Glomerular endothelial cell (primary cell): ENCODE measurements around the gene ANKRD44. TPM values are rescaled to one million over a fixed set of nuclear protein-coding genes. Genes with fewer than 3 reads are reported as not detected.

ENCODE experiments used
- DNase-seq: peaks from one replicate; pipeline ENCODE4 v3.0.0-alpha.2; 2011; ENCODE audit warnings: low read depth, low spot score; ENCODE audit errors: extremely low read depth
- total RNA-seq: library from RNA; depleted of rRNA; stranded (reverse); fragments of >200 nt; gene quantifications from 2 replicates; pipeline ENCODE4 v1.2.3, GENCODE V29; 2015

The ANKRD44 gene
- total RNA-seq, 1 donor from 2014 or later, result 11.6 TPM

DNA sequence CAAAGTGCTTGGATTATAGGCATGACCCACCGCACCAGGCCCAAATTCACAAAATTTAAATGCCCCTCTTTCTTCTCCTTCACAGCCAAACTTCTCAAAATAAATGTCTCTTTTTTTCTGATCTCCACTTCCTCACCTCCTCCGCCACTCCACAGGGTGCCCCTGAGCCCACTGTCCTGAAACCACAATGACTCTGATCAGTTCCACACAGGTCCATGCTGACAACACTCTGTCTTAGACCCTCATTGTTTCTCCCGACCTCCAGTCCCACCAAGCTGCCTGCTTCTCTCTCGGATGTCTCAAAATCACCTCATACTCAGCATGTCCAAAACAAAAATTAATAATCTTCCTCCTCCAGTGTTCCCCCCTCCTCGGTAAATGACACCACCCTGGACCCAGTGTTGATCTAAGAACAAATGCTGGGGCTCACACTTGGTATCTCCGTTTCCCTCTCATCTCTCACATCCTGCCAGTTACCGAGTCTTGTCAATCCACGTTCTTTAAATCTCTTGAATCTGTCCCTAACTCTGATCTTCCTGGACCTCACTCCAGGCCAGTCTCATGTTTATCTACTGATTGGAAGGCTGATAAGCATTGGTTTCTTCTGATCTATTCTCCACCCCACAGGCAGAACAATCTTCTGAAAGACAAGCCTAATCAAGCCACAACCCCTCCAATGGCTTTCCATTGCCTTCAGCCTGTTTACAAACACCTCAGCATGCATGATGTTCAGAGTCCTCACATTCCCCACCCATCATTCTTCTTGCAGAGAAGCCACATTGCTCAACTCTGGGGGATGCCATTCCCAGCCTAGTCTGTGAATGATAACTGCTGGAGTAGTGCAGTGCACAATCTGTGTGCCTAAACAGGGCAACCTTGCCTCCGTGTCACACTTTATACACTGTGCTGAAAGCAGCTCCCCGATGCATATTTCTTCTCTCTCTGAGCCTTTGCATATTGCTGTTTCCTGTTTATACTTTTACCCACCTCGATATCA lies 12.4 kb upstream of the ANKRD44 start:
- DNase-seq, result no peak

DNA sequence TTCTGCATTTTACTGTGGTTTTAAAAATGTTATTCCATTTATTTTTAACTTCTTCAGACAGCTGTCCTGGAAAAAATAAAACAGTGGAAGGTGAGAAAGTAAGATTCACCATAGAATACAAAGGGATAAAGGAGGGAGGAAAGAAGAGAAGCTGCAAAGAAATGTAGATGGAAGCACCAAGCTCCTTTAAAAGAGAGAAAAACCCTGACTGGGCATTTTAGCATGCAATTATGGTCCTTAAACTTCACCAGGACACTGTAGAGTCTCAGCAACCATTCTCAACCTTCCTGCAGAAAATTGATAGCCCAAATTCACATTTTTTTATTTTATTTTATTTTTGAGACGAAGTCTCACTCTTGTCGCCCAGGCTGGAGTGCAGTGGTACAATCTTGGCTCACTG lies 11.6 kb upstream of the ANKRD44 start:
- DNase-seq, result no peak

DNA sequence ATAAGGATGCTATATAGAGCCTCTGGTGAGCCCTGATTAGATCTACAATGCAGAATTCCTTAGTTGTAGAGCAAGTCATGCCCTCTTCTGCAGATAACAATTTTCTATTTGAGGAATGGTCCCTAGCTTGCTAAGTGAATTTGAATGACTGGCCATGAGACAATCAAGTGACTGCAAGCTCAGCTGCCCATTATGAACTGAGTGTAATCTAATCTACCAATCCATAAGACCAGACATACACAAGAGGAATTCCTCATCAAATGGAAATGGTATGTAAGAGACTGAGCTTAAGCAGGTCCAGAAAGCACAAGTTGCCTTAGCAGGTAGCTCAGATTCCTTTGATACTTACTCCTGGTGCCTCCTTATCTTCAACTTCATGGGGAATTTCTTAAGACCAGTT lies 4.8 kb upstream of the ANKRD44 start:
- DNase-seq, result no peak

DNA sequence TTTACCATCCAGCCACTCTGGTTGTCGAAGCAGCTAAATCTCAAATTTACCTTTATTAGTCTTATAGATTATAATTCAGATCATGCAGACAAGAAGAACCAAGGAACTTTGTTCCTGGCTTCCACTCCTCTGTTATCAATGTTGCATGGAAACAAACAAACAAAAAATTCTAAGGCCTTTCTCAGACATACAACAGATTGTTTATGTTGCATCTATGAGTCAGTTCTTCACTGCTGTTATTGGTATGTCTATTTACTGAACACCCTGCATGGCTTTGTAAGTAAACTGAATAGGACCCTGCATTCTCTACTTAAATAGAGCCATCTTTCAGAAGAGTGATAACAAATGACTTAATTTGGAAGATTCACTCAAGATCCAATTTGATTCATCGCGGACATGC lies 1.6 kb upstream of the ANKRD44 start:
- DNase-seq, result no peak

DNA sequence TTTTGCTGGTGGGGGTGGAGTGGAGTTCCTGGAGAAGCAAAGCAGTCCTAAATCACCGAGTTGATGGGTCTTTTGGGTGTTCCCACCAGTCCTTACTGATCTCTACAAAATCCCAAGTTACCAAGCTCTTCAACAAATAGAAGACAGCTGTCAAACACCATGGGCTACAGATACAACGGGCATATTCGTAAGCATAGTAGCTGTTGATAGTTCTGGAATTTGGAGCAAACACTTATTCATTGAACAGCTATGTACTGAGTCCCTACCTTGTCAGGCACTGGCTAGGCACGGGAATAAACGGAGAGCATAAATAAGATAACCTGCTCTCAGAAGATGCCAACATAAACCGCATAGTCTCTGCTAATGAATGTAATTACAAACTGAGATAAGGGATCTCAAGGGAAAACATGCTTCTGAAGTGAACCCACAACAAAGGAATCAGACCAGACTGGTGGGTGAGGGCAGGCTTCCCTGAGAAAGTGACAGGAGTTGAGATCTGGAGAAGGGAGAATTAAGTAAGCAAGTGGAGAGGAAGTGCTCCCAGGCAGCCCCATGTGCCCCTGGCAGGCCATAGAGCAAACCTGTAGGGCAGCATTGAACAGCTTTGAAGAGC lies 947 bp upstream of the ANKRD44 start:
- no peak for DNase-seq

DNA sequence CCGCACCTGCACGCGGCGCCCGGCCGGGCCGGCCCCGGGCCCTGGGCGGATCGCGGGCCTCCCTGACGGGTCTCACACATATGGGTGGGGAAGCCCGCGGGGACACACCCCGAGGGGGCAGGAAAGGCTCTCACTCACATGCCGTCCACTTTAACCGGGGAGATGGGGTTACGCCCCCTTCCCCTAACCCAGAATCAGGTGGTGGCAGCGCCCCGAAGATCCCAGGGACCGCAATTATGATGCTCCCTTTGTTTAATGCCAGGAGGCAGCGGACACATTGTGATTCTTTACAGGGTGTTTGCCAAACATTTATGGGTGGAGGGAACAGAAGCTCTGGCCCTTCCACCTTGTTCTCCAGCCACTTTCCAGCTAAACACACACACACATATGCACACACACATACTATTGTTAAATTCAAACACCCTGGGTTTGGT lies 424 bp upstream of the ANKRD44 start:
- DNase-seq, result no peak

DNA sequence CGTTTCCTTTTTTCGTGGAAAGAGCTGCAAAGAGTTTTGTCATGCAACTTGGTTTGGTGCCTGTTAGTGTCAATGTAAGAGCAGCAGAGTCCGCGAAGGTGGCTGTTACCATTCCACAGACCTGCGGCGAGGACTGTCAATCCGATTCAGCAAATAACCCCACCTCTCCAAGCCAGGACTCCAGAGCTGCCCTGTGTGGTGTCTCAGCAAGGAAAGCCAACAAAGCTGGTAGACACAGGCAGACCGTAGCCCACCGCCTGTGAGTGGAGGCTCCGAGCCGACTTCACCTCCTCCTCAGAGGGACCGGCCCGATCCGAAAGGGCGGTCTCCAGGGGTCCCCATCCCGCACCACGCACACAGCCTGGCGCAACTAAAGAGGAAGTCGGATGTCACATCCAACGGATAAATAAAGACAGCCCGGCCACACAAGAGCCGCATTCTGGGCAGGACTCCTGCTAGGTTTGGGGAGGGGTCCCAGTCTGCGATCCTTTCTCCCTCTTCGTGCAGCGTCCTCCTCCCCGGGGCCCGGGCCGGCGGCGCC lies 819 bp downstream of the ANKRD44 start:
- DNase-seq, result no peak

DNA sequence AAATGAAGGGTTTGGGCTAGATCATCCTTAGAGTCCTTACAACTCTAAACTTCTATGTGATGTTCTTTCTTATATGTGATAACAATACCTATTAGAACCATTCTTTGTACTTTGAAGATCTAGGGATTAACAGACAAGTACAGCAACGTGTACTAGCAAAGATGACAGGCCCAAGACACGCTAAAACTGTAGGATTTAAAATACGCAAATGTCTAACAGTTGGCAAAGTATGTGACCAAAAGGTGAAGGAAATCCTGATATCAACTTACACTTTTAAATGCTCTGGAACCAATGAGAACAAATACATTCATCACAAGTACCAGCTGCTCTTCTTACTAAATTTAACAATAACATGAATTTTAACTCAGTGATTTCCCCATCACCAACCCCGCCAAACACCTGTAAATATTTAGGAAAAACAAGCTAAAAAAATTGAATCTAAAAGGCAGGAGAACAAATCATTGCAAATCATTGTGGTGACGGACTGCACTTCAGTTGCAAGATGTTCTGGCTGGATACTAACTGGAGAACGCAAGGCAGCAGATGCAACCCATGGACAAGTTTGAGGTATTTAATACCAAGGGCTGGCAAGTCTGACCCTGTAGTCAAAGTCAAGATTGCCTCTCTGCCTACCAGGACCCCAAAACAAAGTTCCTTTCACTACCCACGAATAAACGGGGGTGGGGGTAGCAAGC lies 1.4 kb downstream of the ANKRD44 start:
- no peak for DNase-seq

DNA sequence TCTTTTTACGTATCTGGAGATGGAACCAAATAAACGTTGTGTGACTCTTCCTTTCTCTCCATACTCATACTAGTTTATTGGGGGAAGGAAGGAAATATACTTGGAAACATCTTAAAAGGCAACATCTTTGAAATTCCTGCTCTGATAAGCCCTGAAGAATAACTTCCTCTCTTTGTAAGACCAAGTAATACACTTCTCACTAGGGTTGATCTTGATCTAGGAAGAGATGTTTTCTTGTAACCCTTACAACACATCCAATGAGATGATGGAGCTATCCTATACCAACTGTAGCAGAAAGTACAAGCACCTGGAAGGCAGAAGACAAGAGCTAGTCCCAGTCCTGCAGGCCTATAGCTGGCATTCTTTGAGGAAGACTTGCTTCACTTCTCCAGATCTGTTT lies 2.0 kb downstream of the ANKRD44 start:
- no peak for DNase-seq

DNA sequence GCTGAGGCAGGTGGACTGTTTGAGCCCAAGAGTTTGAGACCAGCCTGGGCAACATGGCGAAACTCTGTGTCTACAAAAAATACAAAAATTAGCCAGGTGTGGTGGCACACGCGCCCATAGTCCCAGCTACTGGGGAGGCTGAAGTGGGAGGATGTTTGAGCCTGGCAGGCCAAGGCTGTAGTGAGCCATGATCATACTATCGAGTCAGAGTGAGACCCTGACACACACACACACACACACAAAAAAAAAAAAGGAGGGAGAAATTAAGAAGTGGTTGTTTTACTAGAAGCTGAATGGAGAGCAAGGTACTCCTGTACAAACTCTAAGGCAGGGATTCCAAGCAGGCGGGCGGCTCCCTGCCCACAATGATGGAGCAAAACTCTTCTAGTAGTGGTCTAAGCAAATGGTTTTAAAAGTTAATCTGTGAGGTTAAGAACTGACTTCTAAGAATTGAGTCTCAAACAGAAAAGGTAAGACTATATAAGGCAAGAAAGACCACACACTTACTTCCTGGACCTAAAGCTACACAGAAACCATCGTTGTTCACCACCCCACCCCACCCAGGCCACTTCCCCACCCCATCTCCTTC lies 2.6 kb downstream of the ANKRD44 start:
- no peak for DNase-seq

DNA sequence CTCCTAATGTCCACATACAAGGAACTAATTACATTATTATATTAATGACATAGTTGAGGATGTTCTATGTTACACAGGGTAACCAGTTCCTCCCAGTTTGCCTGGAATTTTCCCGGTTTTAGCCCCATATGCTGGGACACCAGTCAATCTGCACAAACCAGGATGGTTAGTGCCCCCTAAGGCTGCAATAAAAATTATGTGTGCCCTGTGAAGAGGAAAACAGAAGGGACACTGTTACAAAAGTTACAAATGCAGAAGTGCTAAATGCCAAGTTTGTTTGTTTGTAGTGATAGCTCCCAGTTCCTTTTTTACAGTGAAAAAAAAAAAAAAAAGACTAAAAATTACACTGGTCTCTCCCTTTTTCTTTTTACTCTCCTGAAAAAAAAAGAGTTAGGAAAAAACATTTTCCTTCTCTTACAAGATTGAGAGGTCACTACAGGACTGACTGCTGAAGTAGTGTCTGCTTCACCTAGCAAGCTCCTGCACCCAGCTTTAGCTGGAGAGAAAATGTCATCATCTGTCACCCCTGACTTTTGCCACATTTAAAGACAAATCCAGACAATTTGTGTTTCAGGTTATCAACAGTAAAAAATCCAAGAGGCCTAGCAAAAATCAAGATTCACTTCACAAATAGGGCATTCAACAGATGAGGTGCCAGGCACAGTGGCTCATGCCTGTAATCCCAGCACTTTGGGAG lies 3.2 kb downstream of the ANKRD44 start:
- no peak for DNase-seq

DNA sequence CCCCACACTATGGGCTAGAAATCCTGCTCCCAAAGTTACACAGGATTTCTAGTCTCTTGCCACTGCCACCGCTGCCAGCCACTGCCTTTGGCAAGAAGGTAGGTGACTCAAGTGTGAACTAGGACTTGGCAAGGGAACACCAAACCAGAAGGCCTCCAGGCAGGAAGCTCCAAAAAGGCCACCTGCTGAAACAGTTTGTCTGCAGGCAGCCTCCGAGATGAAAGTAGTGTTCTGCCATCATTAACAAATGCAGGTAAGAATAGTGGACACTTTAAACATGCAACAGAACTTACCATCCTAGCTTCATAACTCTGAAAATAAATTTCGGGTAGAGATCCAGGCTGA lies 3.9 kb downstream of the ANKRD44 start:
- DNase-seq, result no peak

DNA sequence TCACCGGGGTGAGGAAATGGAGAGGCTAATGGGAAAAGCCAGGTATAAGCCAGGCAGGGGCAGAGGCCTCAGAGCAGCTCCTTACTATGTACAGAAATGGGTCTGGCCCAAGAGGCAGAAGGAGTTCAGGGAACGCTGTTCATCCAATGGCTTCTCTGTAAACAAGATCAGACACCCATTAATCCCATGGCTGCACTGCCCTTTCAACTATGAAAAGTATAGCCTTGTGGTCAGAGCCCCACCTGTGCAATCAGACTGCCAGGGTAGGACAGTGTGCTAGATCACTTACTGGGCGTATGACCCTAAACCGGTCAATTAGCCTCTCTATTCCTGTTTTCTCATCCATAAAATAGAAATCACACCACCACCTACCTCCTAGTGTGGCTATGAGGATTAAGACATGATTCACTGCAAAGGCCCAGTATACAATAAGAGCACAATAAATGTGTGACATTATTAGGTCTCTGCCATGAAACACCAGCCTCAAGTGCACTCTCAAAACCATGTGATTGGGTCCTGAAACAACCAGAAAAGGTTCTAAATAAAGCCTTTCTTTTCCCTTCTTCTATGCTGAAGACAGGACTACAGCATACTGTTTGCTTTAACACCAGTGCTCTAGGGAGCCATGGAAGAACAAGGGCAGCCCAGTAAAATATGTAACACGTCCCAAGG lies 4.4 kb downstream of the ANKRD44 start:
- DNase-seq, result no peak

DNA sequence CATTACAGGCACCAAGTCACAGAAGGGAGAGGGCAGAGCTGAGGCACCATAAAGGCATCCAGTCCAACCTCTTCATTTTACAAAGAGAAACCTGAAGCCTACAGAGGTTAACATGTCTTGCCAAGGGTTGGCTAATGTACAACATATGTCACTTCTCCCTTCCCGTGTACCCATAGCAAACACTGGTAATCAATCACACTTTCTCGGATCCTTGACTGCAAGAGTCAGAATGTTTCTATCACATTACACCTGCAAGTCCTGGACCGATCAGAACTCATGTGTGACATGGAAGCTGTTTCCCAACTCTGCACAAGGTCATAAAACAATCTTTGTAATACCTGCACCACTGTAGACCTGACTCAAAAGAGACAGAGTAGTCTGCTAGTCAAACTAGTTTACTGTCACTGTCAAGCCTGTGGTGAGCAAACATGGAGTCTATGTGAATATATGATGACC lies 6.0 kb downstream of the ANKRD44 start:
- DNase-seq, result no peak

DNA sequence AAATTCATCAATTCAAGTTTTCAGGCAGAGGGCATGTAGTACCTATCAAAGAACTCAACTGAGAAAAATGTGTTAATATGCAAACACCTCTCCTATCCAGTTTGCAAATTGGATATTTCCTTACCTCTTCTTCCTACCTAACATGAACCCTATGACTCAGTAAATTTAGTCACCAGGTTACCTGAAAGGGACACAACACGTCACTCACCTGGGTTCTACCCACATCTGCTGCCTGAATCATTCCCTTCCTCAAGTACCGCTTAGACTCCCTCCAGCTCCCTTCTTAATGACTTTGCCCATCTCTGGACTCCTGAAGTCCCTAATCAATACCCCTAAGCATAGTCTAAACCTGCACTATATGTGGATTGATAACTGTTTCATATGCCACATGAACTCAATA lies 10.4 kb downstream of the ANKRD44 start:
- no peak for DNase-seq

DNA sequence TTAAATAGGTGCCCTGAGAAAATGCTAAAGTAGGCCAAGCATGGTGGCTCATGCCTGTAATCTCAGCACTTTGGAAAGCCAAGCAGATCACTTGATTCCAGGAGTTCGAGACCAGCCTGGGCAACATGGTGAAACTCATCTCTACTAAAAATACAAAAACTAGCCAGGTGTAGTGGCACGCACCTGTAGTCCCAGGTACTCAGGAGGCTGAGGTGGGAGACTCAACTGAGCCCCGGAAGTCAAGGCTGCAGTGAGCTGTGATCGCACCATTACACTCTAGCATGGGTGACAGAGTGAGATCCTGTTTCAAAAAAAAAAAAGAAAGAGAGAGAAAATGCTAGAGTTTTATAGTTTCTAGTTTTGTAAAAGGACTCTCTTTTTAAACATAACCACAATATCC lies 12.0 kb downstream of the ANKRD44 start:
- no peak for DNase-seq

DNA sequence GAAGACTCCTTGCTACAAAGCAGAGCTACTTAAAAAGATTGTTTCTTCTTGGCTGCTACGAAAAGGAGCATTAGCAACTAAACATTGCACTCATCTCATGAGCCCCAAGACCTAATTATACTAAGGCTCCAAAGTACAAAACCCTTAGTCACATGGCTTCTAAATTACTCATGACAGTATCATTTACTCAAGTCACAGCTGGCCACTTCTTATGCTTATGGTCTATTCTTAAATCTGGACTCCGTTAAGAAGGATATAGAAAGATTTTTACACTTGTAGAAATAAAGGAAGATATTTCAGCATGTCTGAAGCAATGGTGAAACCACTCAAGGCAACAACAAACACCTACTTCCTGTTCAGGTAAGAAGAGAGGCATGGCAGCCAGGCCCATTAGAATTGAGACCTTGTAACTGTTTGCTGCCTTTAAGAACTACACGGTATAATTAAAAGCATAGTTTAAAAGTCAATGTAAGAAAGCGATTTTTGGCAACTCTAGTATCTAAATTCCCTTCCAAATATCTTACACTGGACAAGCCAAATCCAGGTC lies 12.7 kb downstream of the ANKRD44 start:
- DNase-seq, result no peak

DNA sequence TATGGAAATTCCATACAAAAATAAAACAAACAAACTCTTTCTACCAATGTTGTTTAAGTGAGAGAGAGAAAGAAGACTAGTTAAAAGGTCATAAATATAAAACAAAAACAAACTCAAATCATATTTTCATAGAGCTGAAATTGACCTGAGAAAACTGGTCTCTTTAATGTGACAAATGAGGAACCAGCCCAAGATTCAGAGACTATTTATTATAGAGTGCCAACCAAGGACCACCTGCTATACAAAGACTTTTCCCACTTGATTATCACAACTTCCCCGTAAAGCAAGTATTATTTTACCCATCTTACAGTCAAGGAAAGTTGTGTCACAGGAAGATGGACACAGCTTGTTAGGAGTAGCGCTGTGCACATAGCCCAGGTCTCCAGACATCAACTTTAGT lies 13.3 kb downstream of the ANKRD44 start:
- no peak for DNase-seq

DNA sequence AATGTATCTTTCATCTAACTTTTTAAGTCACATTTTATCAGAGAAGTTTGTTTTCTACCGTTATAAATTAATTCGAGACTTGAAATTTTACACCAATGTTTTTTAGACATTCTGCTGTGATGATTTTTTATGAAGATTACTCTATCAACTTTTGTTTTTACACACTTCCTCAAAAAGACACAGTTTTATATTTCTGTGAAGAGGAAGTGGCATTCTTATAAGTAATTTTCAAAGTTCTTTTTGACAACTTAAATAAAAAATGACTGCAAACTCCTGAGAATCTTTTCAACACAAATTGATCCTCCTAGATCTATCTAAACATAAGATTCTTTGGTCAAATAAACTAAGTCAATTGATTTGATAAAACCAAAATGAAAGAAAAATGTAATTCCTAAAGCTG lies 13.7 kb downstream of the ANKRD44 start:
- no peak for DNase-seq

DNA sequence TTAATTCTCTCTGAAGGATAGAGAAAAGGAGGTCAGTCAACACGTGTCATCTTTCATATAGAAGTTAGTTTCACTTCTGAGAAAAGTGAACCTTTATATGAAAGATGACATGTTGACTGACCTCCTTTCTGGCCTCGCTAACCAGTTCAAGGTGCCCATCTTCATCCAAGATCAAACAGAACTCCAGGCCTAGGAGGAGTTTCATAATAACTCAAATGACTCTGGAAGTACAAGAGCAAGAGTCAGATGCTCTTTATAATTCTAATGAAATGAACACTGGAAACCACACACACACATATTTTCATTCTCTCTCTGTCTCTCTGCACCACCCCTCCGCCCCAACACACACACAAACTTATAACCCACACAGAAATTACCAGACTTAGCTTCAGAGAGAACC lies 16.3 kb downstream of the ANKRD44 start:
- DNase-seq, result no peak
